ENCODE results near the gene RSBN1L.
"Not testable (repeated sequence)": the region's sequence is repeated elsewhere in the genome, so short reads cannot be mapped to it uniquely, and the experiment has no call there.

The RSBN1L gene

DNA sequence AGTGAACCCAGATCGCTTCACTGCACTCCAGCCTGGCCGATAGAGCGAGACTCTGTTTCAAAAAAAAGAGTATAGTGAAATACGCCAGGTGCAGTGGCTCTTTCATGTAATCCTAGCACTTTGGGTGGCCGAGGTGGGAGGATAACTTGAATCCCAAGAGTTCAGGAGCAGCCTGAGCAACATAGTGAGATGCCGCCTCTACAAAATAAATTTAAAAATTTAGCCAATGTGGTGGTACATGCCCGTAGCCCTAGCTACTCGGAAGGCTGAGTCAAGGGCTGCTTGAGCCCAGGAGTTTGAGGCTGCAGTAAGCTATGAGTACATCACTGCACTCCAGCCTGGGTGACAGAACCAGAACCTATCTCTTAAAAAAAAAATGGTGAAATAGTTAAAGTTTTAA is 74.1 kb downstream of the RSBN1L start:
- no peak for TF ChIP-seq JUND (IDR thresholded peaks at IDR 0.05; ENCODE audit: low read depth)
- no peak for DNase-seq (ENCODE audit: low read depth in 1 of 2, low spot score in 1 of 2)
- in situ Hi-C loops (cut with HindIII; ENCODE audit: low pct_unique_long_range_greater_than_20kb, low sequenced_read_pairs): no loop called here

DNA sequence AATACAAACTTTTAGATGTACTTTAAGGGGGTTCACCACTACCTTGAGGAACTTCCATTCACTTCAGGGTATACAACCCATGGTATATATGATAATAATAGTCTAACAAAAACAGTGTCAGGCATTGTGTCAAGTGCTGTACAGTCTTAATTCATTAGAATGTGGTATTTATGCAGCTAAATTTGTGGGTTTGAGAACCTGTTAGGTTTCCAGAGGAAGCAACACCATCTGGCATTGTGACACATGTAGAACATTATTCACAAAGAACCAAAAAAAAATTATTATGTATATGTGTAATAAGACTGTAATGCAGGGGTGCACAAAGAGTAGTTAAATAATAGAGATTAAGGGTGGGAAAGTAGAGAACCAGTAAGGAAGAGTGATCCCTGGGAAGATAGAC is 75.6 kb downstream of the RSBN1L start:
- DNase-seq (ENCODE audit: low read depth in 1 of 2, low spot score in 1 of 2): no peak
- TF ChIP-seq JUND (IDR thresholded peaks at IDR 0.05; ENCODE audit: low read depth): no peak
- in situ Hi-C loops (cut with HindIII; ENCODE audit: low pct_unique_long_range_greater_than_20kb, low sequenced_read_pairs): no loop called here

DNA sequence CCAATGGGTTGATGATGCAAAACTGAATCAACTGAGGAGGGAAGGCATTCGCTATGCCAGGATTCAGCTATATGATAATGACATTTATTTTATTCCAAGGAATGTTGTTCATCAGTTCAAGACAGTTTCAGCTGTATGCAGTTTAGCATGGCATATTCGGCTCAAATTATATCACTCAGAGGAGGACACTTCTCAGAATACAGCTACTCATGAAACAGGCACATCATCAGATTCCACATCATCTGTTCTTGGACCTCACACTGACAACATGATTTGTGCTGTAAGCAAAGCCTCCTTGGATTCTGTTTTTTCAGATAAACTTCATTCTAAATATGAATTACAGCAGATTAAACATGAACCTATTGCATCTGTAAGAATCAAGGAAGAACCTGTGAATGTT is 82.3 kb downstream of the RSBN1L start:
- in situ Hi-C loops (cut with HindIII; ENCODE audit: low pct_unique_long_range_greater_than_20kb, low sequenced_read_pairs): no loop called here
- TF ChIP-seq JUND (IDR thresholded peaks at IDR 0.05; ENCODE audit: low read depth): no peak
- no peak for DNase-seq (ENCODE audit: low read depth in 1 of 2, low spot score in 1 of 2)

DNA sequence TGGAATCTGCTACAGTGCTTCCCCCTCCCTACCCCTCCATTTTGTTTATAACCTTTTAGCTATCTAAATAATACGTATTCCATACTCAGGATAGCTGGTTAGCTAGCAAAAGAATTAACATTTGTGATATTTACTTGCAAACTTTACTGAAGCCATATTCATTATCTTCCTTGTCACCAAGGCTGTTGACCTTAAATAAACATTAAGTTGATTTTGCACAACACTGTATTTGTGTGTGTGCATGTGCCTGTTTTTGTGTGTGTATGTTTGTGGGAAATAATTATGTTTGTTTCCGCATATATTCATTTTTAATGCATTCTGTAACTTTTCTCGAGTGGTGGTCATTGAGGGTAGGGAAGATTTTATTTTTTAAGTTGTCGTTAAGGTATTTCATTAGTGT is 86.1 kb downstream of the RSBN1L start:
- in situ Hi-C loops (cut with HindIII; ENCODE audit: low pct_unique_long_range_greater_than_20kb, low sequenced_read_pairs): no loop called here
- no peak for TF ChIP-seq JUND (IDR thresholded peaks at IDR 0.05; ENCODE audit: low read depth)
- no peak for DNase-seq (ENCODE audit: low read depth in 1 of 2, low spot score in 1 of 2)

DNA sequence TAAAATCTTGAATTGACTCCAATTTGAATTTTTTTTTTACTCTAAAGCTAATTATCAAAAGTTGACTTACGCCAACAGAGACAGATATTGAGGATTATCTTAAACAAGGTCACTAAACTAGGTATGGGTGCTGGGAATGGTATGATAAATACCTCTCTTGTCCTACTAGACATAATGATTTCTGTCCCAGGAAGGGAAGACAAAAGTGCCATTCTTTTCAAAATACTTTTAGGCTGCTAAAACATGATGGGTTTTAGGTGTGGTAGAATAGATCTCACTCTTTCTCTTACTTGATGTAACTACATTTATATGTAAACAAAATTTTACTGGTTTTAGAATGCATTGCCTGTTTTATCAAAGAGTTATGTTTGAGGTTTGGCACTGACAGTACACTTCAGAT is 86.9 kb downstream of the RSBN1L start:
- TF ChIP-seq JUND (IDR thresholded peaks at IDR 0.05; ENCODE audit: low read depth): no peak
- no peak for DNase-seq (ENCODE audit: low read depth in 1 of 2, low spot score in 1 of 2)
- in situ Hi-C loops (cut with HindIII; ENCODE audit: low pct_unique_long_range_greater_than_20kb, low sequenced_read_pairs): no loop called here

DNA sequence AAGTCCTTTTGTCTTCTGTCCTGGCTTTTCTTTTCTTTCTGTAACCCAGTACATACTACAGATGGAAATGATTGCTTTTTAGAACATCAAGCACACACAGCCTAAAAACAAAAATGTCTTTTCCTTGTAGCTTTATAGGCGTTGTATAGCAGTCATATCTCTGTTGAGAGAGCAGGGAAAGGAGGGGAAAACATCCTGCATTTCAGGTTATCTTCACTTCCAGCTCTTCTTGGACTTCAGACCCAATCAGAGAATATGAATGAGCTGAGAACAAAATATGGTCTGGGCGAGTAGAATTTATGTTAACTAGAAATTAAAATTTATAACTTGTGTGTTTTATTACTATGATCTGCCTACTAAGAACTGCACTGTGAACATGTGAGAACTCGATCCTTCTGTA is 87.3 kb downstream of the RSBN1L start:
- no peak for TF ChIP-seq JUND (IDR thresholded peaks at IDR 0.05; ENCODE audit: low read depth)
- in situ Hi-C loops (cut with HindIII; ENCODE audit: low pct_unique_long_range_greater_than_20kb, low sequenced_read_pairs): no loop called here
- no peak for DNase-seq (ENCODE audit: low read depth in 1 of 2, low spot score in 1 of 2)

DNA sequence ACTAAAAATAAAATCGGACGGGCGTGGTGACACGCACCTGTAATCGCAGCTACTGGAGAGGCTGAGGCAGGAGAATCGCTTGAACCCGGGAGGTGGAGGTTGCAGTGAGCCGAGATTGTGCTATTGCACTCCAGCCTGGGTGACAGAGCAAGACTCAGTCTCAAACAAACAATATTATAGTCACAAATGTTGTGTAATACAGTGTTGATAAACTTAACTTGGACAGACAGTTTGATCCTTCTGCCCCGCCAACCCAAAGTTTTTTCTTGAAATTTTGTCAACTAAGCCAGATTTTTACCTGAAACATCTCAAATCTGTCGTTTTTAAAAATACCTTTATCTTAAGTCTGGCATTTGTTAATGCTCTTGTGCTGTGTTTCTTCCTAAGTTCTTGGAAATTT is 88.2 kb downstream of the RSBN1L start:
- DNase-seq (ENCODE audit: low read depth in 1 of 2, low spot score in 1 of 2); in situ Hi-C loops (cut with HindIII; ENCODE audit: low pct_unique_long_range_greater_than_20kb, low sequenced_read_pairs): not testable (repeated sequence)

DNA sequence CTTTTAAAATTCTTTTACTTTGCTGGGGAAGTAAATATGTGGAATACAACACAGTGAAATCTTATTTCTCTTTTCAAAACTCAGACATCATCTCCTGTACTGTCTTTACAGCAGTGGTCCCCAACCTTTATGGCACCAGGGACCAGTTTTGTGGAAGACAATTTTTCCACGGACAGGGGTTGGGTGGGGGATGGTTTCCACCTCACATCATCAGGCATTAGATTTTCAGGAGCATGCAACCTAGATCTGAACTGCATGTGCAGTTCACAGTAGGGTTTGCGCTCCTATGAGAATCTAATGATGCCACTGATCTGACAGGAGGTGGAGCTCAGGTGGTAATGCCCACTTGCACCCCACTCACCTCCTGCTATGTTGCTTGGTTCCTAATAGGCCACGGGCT is 89.8 kb downstream of the RSBN1L start:
- in situ Hi-C loops (cut with HindIII; ENCODE audit: low pct_unique_long_range_greater_than_20kb, low sequenced_read_pairs): no loop called here
- no peak for DNase-seq (ENCODE audit: low read depth in 1 of 2, low spot score in 1 of 2)

DNA sequence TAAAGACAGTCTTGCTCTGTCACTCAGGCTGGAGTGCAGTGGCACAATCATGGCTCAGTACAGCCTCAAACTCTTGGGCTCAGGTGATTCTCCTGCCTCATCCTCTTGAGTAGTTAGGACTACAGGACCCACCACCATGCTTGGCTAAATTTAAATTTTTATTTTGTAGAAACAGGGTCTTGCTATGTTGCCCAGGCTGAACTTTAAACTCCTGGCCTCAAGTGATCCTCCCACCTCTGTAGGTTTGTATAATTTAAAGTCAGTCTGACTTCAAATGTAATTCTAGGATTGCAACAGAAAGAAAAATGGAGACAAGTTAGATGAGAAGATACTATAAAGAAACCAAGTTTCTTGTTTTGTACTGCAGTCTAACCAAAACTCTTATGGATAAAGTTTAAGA is 90.5 kb downstream of the RSBN1L start:
- in situ Hi-C loops (cut with HindIII; ENCODE audit: low pct_unique_long_range_greater_than_20kb, low sequenced_read_pairs): no loop called here
- no peak for DNase-seq (ENCODE audit: low read depth in 1 of 2, low spot score in 1 of 2)
- no peak for TF ChIP-seq JUND (IDR thresholded peaks at IDR 0.05; ENCODE audit: low read depth)

More for the DNA sequence above, 89.8 kb downstream of the RSBN1L start:
- TF ChIP-seq JUND (IDR thresholded peaks at IDR 0.05; ENCODE audit: low read depth): no peak

DNA sequence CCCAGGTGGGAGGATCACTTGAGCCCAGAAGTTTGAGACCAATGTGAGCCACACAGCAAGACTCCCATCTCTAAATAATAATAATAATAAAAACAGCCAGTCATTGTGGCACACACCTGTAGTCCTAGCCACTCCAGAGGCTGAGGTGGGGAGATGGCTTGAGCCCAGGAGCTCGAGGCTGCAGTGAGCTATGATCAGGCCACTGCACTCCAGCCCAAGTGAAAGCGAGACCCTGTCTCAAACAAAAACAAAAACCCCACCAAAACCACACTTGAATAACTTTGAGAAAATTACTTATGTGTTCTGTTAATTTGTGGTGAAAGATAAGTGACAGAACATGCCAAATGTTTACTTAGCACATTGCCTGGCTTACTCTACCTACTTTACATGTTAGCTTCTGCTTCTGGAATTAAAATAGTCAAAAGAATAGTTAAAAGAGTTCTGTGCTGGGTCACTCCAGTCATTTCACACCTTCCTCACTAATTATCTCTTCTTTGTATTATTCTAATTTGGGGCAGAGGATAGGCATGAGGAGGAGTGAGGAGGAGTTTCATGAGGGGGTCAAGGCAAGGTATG is 92.2 kb downstream of the RSBN1L start:
- in situ Hi-C loops (cut with HindIII; ENCODE audit: low pct_unique_long_range_greater_than_20kb, low sequenced_read_pairs): no loop called here
- TF ChIP-seq JUND (IDR thresholded peaks at IDR 0.05; ENCODE audit: low read depth): no peak
- no peak for DNase-seq (ENCODE audit: low read depth in 1 of 2, low spot score in 1 of 2)

DNA sequence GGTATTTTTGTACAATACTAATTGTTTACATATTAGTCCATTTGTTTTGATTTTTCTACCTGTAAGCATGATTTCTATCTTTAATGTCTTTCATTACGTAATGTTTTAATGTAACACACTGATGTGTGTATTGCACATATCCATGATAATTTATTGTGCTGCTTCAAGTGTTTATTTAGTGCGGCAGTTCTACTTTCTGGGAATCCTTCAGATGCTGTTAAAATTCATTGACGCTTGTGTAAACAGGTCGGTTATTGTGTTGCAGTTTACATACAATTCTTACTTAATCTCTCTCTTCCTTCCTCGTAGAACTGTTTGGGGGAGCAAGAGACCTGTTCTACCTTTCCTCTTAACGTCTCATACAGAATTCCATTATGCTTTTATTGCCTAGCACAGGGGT is 95.1 kb downstream of the RSBN1L start:
- TF ChIP-seq JUND (IDR thresholded peaks at IDR 0.05; ENCODE audit: low read depth): no peak
- peak in 1 of 2 experiments; percentile 53 for DNase-seq (ENCODE audit: low read depth in 1 of 2, low spot score in 1 of 2)
- in situ Hi-C loops (cut with HindIII; ENCODE audit: low pct_unique_long_range_greater_than_20kb, low sequenced_read_pairs): no loop called here

DNA sequence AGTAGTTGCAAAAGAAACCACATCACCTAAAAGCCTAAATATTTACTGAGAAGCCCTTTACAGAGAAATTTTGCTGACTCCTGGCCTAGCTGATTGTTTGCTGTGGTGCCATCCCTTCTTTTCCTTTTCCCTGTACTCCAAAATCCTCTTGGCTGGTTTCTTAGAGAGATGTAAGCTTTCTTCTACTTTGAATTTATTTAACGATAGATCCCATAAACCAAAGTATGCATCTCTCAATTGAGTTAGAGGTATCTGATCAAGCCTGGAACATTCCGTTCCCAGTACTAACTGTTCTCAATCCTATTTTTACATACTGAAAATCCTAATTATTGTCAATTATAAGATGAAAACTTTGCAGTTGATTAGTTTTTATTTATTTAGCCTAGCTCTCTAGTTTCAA is 95.7 kb downstream of the RSBN1L start:
- no peak for TF ChIP-seq JUND (IDR thresholded peaks at IDR 0.05; ENCODE audit: low read depth)
- in situ Hi-C loops (cut with HindIII; ENCODE audit: low pct_unique_long_range_greater_than_20kb, low sequenced_read_pairs): no loop called here
- DNase-seq (ENCODE audit: low read depth in 1 of 2, low spot score in 1 of 2): no peak

DNA sequence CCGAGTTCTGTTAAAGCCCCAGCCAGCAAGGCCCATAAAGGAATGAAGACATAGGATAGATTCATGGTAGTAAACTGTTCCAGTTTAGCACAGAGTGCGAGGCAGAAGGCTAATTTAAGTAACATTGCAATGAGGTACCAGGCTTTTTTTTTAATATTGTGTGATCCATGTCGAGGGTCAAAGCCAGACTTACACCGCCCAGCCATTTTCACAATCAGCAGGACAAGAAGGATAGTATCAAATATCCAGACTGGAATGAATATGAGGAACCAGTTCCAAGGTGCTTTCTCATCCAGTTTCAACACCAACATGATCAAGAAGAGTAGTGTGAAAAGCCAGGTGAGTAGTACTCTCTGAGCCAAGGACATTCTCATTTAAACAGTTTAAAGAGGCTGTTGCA is 97.7 kb downstream of the RSBN1L start:
- DNase-seq (ENCODE audit: low read depth in 1 of 2, low spot score in 1 of 2): no peak
- TF ChIP-seq JUND (IDR thresholded peaks at IDR 0.05; ENCODE audit: low read depth): no peak
- in situ Hi-C loops (cut with HindIII; ENCODE audit: low pct_unique_long_range_greater_than_20kb, low sequenced_read_pairs): no loop called here

DNA sequence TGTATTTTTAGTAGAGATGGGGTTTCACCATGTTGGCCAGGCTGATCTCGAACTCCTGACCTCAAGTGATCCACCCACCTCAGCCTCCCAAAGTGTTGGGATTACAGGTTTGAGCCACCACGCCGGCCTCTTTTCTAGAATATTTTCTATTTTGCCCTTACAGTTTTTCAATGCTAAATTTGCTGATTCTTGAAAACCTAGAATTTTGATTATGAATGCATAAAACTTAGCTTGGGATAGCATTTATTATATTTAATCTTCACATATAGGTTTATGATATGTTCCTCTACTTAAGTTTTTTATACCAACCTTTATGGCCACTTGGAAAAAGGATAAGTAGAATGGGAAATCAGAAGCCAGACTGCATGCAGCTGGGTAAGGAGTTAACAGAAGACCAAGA is 99.8 kb downstream of the RSBN1L start:
- in situ Hi-C loops (cut with HindIII; ENCODE audit: low pct_unique_long_range_greater_than_20kb, low sequenced_read_pairs): no loop called here
- no peak for DNase-seq (ENCODE audit: low read depth in 1 of 2, low spot score in 1 of 2)
- TF ChIP-seq JUND (IDR thresholded peaks at IDR 0.05; ENCODE audit: low read depth): no peak
